Tibial artery (tissue), 4 donors: ENCODE results near the gene F12.
A peak's percentile ranks its signal among the peaks of the same experiment; 100 is the strongest.

ENCODE experiments used
- DNase-seq, 2 donors: peaks; one replicate each; pipeline ENCODE4 v3.0.0-alpha.2; 2019
- H3K27ac ChIP-seq, 2 donors: fragments of 200-600 bp; sonication (generic) in 1 of 2; 1 replicate in 1 of 2; 2 replicates in 1 of 2; pipeline ENCODE4 v1.5.1; 2018 to 2019; ENCODE audit warnings: mild to moderate bottlenecking in 1 of 2
- H3K27me3 ChIP-seq, 2 donors: fragments of 200-600 bp; sonication (generic) in 1 of 2; one replicate each; pipeline versions ENCODE4 v1.5.1 to v1.6.0; 2016 to 2019
- H3K36me3 ChIP-seq, 3 donors: fragments of 200-600 bp; sonication (generic) in 2 of 3; one replicate each; pipeline ENCODE4 v1.5.1; 2016 to 2019; ENCODE audit warnings: mild to moderate bottlenecking in 2 of 3
- H3K4me1 ChIP-seq, 4 donors: fragments of 200-600 bp; sonication (generic) in 2 of 4; 1 replicate in 3 of 4; 2 replicates in 1 of 4; pipeline ENCODE4 v1.5.1; 2016 to 2019
- H3K4me3 ChIP-seq, 2 donors: fragments of 200-600 bp; sonication (generic) in 1 of 2; 1 replicate in 1 of 2; 2 replicates in 1 of 2; pipeline ENCODE4 v1.5.1; 2018 to 2019; ENCODE audit warnings: mild to moderate bottlenecking in 2 of 2
- H3K9me3 ChIP-seq, 3 donors: fragments of 200-600 bp; sonication (generic) in 1 of 3; one replicate each; pipeline ENCODE4 v1.5.1; 2016 to 2019
- CTCF ChIP-seq, 2 experiments: fragments of 200-600 bp in 1 of 2; fragments of 450-650 bp in 1 of 2; IDR thresholded peaks; one replicate each; pipeline ENCODE4 v1.5.1; 2017 to 2019; ENCODE audit warnings: antibody characterized with exemption in 2 of 2, mild to moderate bottlenecking in 1 of 2, moderate library complexity in 1 of 2
- intact Hi-C: fragments of 100-400 bp; cut with DNase I; formaldehyde crosslinking; loops from one replicate; pipeline ENCODE4 v1.15.0; 2023; ENCODE audit warnings: low total_unique reads

The F12 gene

GRCh38 chr5:177428574-177429217, 19.3 kb upstream of the F12 start:
- H3K4me3 ChIP-seq = no peak overlapping the region
- H3K4me1 ChIP-seq = peaks cover 0 to 45% (median 17%) of the 10 kb centered on the region in 4 donors
- no peak for TF ChIP-seq CTCF (IDR thresholded peaks at IDR 0.05)
- intact Hi-C loops = no loop called here
- no peak for DNase-seq
- peaks cover 21 to 37% (median 32%) of the 10 kb centered on the region in 3 donors for H3K36me3 ChIP-seq
- H3K27me3 ChIP-seq = no peaks in the 10 kb centered on the region
- no peaks in the 10 kb centered on the region for H3K9me3 ChIP-seq
- no peak overlapping the region for H3K27ac ChIP-seq

- peak overlapping the region; percentile 70 to 89 for H3K4me3 ChIP-seq
- no peaks in the 10 kb centered on the region for H3K27me3 ChIP-seq
- peaks cover 14 to 30% (median 26%) of the 10 kb centered on the region in 3 donors for H3K36me3 ChIP-seq
- TF ChIP-seq CTCF (IDR thresholded peaks at IDR 0.05) = no peak
- no peak for DNase-seq
- H3K27ac ChIP-seq = peak overlapping the region in 1 of 2 donors; percentile 76
- H3K4me1 ChIP-seq = peaks cover 0 to 45% (median 17%) of the 10 kb centered on the region in 4 donors
- intact Hi-C loops = no loop called here
- no peaks in the 10 kb centered on the region for H3K9me3 ChIP-seq
Observed at GRCh38 chr5:177427919-177428573, 18.7 kb upstream of the F12 start.

- H3K27ac ChIP-seq = peak overlapping the region; percentile 76 to 81
- intact Hi-C loops = no loop called here
- no peaks in the 10 kb centered on the region for H3K9me3 ChIP-seq
Observed at GRCh38 chr5:177427211-177427822, 18.0 kb upstream of the F12 start.

GRCh38 chr5:177426566-177427210, 17.3 kb upstream of the F12 start, which contains the start of gene GRK6:
TSS of gene GRK6 (plus strand) at chr5:177426676. CDS start at chr5:177426846, 170 bp downstream.
- H3K27me3 ChIP-seq = no peaks in the 10 kb centered on the region
- peaks cover under 1 to 17% (median 12%) of the 10 kb centered on the region in 3 donors for H3K36me3 ChIP-seq
- no peak for DNase-seq
- H3K4me3 ChIP-seq = peak within 1 kb of the TSS; percentile 70 to 89
- no peaks in the 10 kb centered on the region for H3K9me3 ChIP-seq
- intact Hi-C loops = no loop called here
- TF ChIP-seq CTCF (IDR thresholded peaks at IDR 0.05) = no peak
- H3K4me1 ChIP-seq = peaks cover 0 to 45% (median 17%) of the 10 kb centered on the region in 4 donors
- peak within 1 kb of the TSS; percentile 87 to 91 for H3K27ac ChIP-seq

More at GRCh38 chr5:177427211-177427822, 18.0 kb upstream of the F12 start:
- no peak for TF ChIP-seq CTCF (IDR thresholded peaks at IDR 0.05)
- Histone ChIP-seq H3K27me3 (no peaks in the 10 kb centered on the region), H3K36me3 (peaks cover 7 to 23% (median 19%) of the 10 kb centered on the region in 3 donors), H3K4me1 (peaks cover 0 to 45% (median 17%) of the 10 kb centered on the region in 4 donors), H3K4me3 (peak overlapping the region; percentile 70 to 89)
- DNase-seq = no peak

- Histone ChIP-seq H3K27ac (peak overlapping the region; percentile 87 to 91), H3K9me3 (no peaks in the 10 kb centered on the region), H3K36me3 (peaks cover 0 to 10% (median 5%) of the 10 kb centered on the region in 3 donors), H3K4me1 (peaks cover 0 to 45% (median 17%) of the 10 kb centered on the region in 4 donors), H3K4me3 (peak overlapping the region; percentile 56 to 66), H3K27me3 (no peaks in the 10 kb centered on the region)
- DNase-seq = peak; percentile 100
- TF ChIP-seq CTCF (IDR thresholded peaks at IDR 0.05) = no peak
- intact Hi-C loops = no loop called here
Observed at GRCh38 chr5:177425801-177426565, 16.6 kb upstream of the F12 start.
